K562 (cell line): ENCODE data around the gene BRD4. TPM values are rescaled to one million over a fixed set of nuclear protein-coding genes. Genes with fewer than 3 reads are reported as not detected.

ENCODE experiments used
- ATAC-seq: fragments of 200-7000 bp; cut with Tn5 transposase; 3 replicates; pipeline ENCODE4 v1.9.1; 2020; ENCODE audit warnings: moderate library complexity
- BruUV-seq: library from RNA; stranded (reverse); fragments of 400-500 nt; replicated peaks from 2 replicates; lab custom pipeline; 2021; lab: Mats Ljungman, UMichigan
- CTCF ChIA-PET: fragments of 300-600 bp; formaldehyde crosslinking; extraction: SDS; loops from one replicate; lab custom pipeline; 2021; ENCODE audit warnings: low intra/inter-chr PET ratio; lab: Yijun Ruan, JAX
- POLR2A ChIA-PET: fragments of 300-600, 350-650 bp; sonication (Branson Sonifier 250); formaldehyde crosslinking; extraction: SDS; loops from one replicate; lab custom pipeline; 2021; ENCODE audit warnings: antibody characterized with exemption, inconsistent platforms; lab: Yijun Ruan, JAX
- DNase-seq, 4 experiments: peaks; one replicate each; pipeline versions ENCODE4 v3.0.0 to v3.0.0-alpha.2; 2011 to 2018; ENCODE audit warnings: low spot score in 3 of 4, mixed read lengths in 3 of 4; ENCODE audit errors: extremely low read depth in 1 of 4
- FAIRE-seq: peaks from 2 replicates; lab custom pipeline; 2011; peaks lifted over from hg19 to GRCh38; lab: Jason Lieb, UNC
- H2AFZ ChIP-seq: 2 replicates; pipeline ENCODE4 v1.6.0; 2011; ENCODE audit warnings: low read depth, low read length, control low read depth, inconsistent platforms
- H3K27ac ChIP-seq: fragments of 200-600 bp; 3 replicates; pipeline ENCODE4 v1.8.0; 2011; ENCODE audit warnings: low read depth, mild to moderate bottlenecking, control low read depth, inconsistent platforms, low read length, moderate library complexity, mixed read lengths; ENCODE audit errors: extremely low read depth
- H3K27me3 ChIP-seq, 2 experiments: fragments of 300-600 bp in 1 of 2; 2 replicates in 1 of 2; 3 replicates in 1 of 2; pipeline versions ENCODE4 v1.6.0 to v1.8.0; 2011; ENCODE audit warnings: inconsistent platforms in 2 of 2, low read length in 2 of 2, mild to moderate bottlenecking in 1 of 2, mixed read lengths in 1 of 2, moderate library complexity in 1 of 2; ENCODE audit not compliant: control insufficient read depth in 2 of 2, insufficient read depth in 2 of 2
- H3K36me3 ChIP-seq: fragments of 300-600 bp; 3 replicates; pipeline ENCODE4 v1.8.0; 2011; ENCODE audit warnings: mild to moderate bottlenecking, low read length, inconsistent platforms; ENCODE audit not compliant: control insufficient read depth, insufficient read depth
- H3K4me1 ChIP-seq, 2 experiments: fragments of 200-600 bp in 1 of 2; replicated peaks in 1 of 2; 2 replicates in 1 of 2; 3 replicates in 1 of 2; pipeline versions ENCODE4 v1.5.1 to v1.8.0; 2011; ENCODE audit warnings: inconsistent platforms in 2 of 2, low read length in 2 of 2, mild to moderate bottlenecking in 1 of 2, mixed read lengths in 1 of 2, moderate library complexity in 1 of 2; ENCODE audit not compliant: control insufficient read depth in 2 of 2, insufficient read depth in 2 of 2
- H3K4me2 ChIP-seq: 2 replicates; pipeline ENCODE4 v1.6.1; 2011; ENCODE audit warnings: low read length, control low read depth, inconsistent platforms, mixed read lengths; ENCODE audit not compliant: insufficient read depth
- H3K4me3 ChIP-seq: fragments of 200-600 bp; sonication (generic), shearing (Covaris generic); 2 replicates; pipeline ENCODE4 v1.5.1; 2016; ENCODE audit warnings: control low read depth, inconsistent platforms
- H3K79me2 ChIP-seq: fragments of 200-600 bp; 3 replicates; pipeline ENCODE4 v1.8.0; 2011; ENCODE audit warnings: low read length, inconsistent platforms; ENCODE audit not compliant: control insufficient read depth, insufficient read depth
- H3K9ac ChIP-seq, 2 experiments: 2 replicates each; pipeline versions ENCODE4 v1.6.0 to v1.6.1; 2011; ENCODE audit warnings: low read depth in 2 of 2, low read length in 2 of 2, control low read depth in 1 of 2, inconsistent platforms in 1 of 2, mild to moderate bottlenecking in 1 of 2, mixed read lengths in 1 of 2; ENCODE audit not compliant: insufficient read depth in 1 of 2
- H3K9me1 ChIP-seq: one replicate; pipeline ENCODE4 v1.6.0; 2011; ENCODE audit warnings: inconsistent platforms, mild to moderate bottlenecking, low read length, moderate library complexity; ENCODE audit not compliant: control insufficient read depth, insufficient read depth
- H3K9me3 ChIP-seq: replicated peaks from 2 replicates; pipeline ENCODE4 v1.5.1; 2011; ENCODE audit warnings: low read depth, low read length, inconsistent platforms; ENCODE audit not compliant: control insufficient read depth, insufficient read depth
- H4K20me1 ChIP-seq: replicated peaks from 2 replicates; pipeline ENCODE4 v1.6.1; 2011; ENCODE audit warnings: low read length, inconsistent platforms, mixed read lengths; ENCODE audit not compliant: control insufficient read depth, insufficient read depth
- FOXK2 ChIP-seq, 2 experiments: fragments of 450-650 bp; IDR thresholded peaks in 1 of 2; conservative IDR thresholded peaks in 1 of 2; 2 replicates each; pipeline ENCODE4 v1.6.1; 2016; ENCODE audit warnings: low read depth in 2 of 2, mild to moderate bottlenecking in 1 of 2
- RBM25 ChIP-seq: fragments of 200-400 bp; formaldehyde crosslinking; IDR thresholded peaks from 2 replicates; pipeline ENCODE4 v1.6.1; 2018; ENCODE audit warnings: low read length, low read depth, moderate library complexity; ENCODE audit not compliant: severe bottlenecking
- TCFL5 ChIP-seq: fragments of 250-450 bp; sonication (Bioruptor Pico); conservative IDR thresholded peaks from 2 replicates; pipeline ENCODE4 v1.6.1; 2021; ENCODE audit warnings: mild to moderate bottlenecking, moderate library complexity, matching md5 sums
- ZNF253 ChIP-seq: fragments of 250-450 bp; sonication (Bioruptor Pico); conservative IDR thresholded peaks from 2 replicates; pipeline ENCODE4 v1.6.1; 2021; ENCODE audit warnings: mild to moderate bottlenecking
- ZNF316 ChIP-seq: fragments of 450-650 bp; IDR thresholded peaks from 2 replicates; pipeline ENCODE4 v1.6.1; 2016
- ZNF717 ChIP-seq: fragments of 250-450 bp; sonication (Bioruptor Pico); IDR thresholded peaks from 2 replicates; pipeline ENCODE4 v1.5.0; 2021
- WGBS: fragments of 100-300 bp; shearing (Covaris generic); methylation state at CpG from one replicate; pipeline ENCODE4 v1.1.6; 2016; ENCODE audit warnings: low coverage, mixed read lengths; ENCODE audit not compliant: insufficient coverage; ENCODE audit errors: missing lambda C conversion rate; 5-methylcytosine and 5-hydroxymethylcytosine counted together
- in situ Hi-C: fragments of 300-500 bp; cut with MboI; formaldehyde crosslinking; loops from 4 replicates; pipeline ENCODE4 v1.15.0; 2018; ENCODE audit warnings: inconsistent platforms, mixed read lengths
- intact Hi-C: fragments of 100-400 bp; cut with micrococcal nuclease; formaldehyde crosslinking; loops from 2 replicates; pipeline ENCODE4 v1.14.2; 2022
- polyA plus RNA-seq, 8 experiments: library from polyadenylated mRNA; depleted of rRNA in 4 of 8; stranded (reverse) in 5 of 8; unstranded in 3 of 8; fragments of >200 nt; fragmentation: Nextera tagmentation in 2 of 8; fragmentation: Illumina TruSeq in 1 of 8; extraction: Ambion mirVana in 2 of 8; extraction: Trizol in 1 of 8; gene quantifications; 2 replicates each; pipeline versions ENCODE4 v1.2.1 to v1.2.3, GENCODE V29; 2011 to 2014; ENCODE audit warnings: inconsistent platforms in 1 of 8, missing spikeins in 1 of 8
- total RNA-seq, 7 experiments: library from RNA; depleted of rRNA in 6 of 7; stranded (reverse); fragments of >200 nt in 6 of 7; fragmentation: Illumina TruSeq in 2 of 7; extraction: Trizol in 2 of 7; gene quantifications; 2 replicates each; pipeline versions ENCODE4 v1.2.1 to v1.2.3, GENCODE V29; 2011 to 2021; ENCODE audit warnings: low replicate concordance in 1 of 7
- TF ChIP-seq, protein P1 (sequence below): sonication (generic); formaldehyde crosslinking; IDR thresholded peaks from 2 replicates; pipeline ENCODE4 v1.9.0; 2022; ENCODE audit warnings: mild to moderate bottlenecking, missing genetic modification reagents
- TF ChIP-seq, protein P2 (sequence below): sonication (generic); formaldehyde crosslinking; IDR thresholded peaks from 2 replicates; pipeline ENCODE4 v1.8.1; 2023; ENCODE audit warnings: mild to moderate bottlenecking, missing genetic modification reagents
- TF ChIP-seq, protein P3 (sequence below): conservative IDR thresholded peaks from 2 replicates; pipeline ENCODE4 v1.6.1; 2011; ENCODE audit warnings: low read depth, mild to moderate bottlenecking, low read length; ENCODE audit not compliant: control insufficient read depth

BRD4 gene
- total and polyA plus RNA-seq, 9 of the 15 experiments (the other 6 are each of a cell fraction or from before 2014, with no cell fraction given): 1.8 to 105 (median 15.6) TPM

GRCh38 chr19:15263361-15263985 is 68.9 kb downstream of the BRD4 start:
- intact Hi-C loops: loop anchor here (5.0 kb wide), 2 partner anchors 86 to 294 kb away; no protein-coding TSS in a partner anchor
- no peak overlapping the region for H3K4me2 ChIP-seq
- TF ChIP-seq, protein P1, sequence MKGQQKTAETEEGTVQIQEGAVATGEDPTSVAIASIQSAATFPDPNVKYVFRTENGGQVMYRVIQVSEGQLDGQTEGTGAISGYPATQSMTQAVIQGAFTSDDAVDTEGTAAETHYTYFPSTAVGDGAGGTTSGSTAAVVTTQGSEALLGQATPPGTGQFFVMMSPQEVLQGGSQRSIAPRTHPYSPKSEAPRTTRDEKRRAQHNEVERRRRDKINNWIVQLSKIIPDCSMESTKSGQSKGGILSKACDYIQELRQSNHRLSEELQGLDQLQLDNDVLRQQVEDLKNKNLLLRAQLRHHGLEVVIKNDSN (CRISPR knock-in tag): 0 out of 2 replicates have a peak, but pooled peaks have one; percentile 8
- TF ChIP-seq TCFL5 (CRISPR knock-in tag) (no peak), ZNF316 (no peak), ZNF717 (CRISPR knock-in tag) (no peak), FOXK2 (conservative IDR thresholded peaks at IDR 0.05 in 1 of 2, IDR thresholded peaks at IDR 0.05 in 1 of 2; ENCODE audit: low read depth in 2 of 2) (no peak), RBM25 (no peak), ZNF253 (CRISPR knock-in tag) (no peak)
- TF ChIP-seq, protein P2, sequence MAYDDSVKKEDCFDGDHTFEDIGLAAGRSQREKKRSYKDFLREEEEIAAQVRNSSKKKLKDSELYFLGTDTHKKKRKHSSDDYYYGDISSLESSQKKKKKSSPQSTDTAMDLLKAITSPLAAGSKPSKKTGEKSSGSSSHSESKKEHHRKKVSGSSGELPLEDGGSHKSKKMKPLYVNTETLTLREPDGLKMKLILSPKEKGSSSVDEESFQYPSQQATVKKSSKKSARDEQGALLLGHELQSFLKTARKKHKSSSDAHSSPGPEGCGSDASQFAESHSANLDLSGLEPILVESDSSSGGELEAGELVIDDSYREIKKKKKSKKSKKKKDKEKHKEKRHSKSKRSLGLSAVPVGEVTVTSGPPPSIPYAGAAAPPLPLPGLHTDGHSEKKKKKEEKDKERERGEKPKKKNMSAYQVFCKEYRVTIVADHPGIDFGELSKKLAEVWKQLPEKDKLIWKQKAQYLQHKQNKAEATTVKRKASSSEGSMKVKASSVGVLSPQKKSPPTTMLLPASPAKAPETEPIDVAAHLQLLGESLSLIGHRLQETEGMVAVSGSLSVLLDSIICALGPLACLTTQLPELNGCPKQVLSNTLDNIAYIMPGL (CRISPR knock-in tag): no peak
- TF ChIP-seq, protein P3, sequence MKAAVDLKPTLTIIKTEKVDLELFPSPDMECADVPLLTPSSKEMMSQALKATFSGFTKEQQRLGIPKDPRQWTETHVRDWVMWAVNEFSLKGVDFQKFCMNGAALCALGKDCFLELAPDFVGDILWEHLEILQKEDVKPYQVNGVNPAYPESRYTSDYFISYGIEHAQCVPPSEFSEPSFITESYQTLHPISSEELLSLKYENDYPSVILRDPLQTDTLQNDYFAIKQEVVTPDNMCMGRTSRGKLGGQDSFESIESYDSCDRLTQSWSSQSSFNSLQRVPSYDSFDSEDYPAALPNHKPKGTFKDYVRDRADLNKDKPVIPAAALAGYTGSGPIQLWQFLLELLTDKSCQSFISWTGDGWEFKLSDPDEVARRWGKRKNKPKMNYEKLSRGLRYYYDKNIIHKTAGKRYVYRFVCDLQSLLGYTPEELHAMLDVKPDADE: no peak
- no TSS peak for BruUV-seq
- H3K27me3 ChIP-seq: no peaks in the 10 kb centered on the region
- H3K4me3 ChIP-seq: no peak overlapping the region
- H3K9me3 ChIP-seq: no peaks in the 10 kb centered on the region
- no peak overlapping the region for H2AFZ ChIP-seq
- in situ Hi-C loops: no loop called here
- H3K36me3 ChIP-seq: peaks cover 100% of the 10 kb centered on the region
- peaks cover 18% of the 10 kb centered on the region for H3K79me2 ChIP-seq
- FAIRE-seq: no peak
- peaks cover 2% of the 10 kb centered on the region for H3K9me1 ChIP-seq
- ATAC-seq: no peak
- POLR2A ChIA-PET: no interaction called here
- WGBS: 90% methylated on average over 12 of the region's 13 CpGs
- no peak overlapping the region for H3K27ac ChIP-seq
- peaks cover 33% of the 10 kb centered on the region for H4K20me1 ChIP-seq
- peaks cover 0 to 6% of the 10 kb centered on the region in 2 experiments; a peak in 2 of 5 replicates for H3K4me1 ChIP-seq
- CTCF ChIA-PET: interaction anchor here (0.7 to 1.8 kb wide), 2 partner anchors 156 to 292 kb away, joined by 3 to 11 read pairs; no protein-coding TSS in a partner anchor
- no peak overlapping the region for H3K9ac ChIP-seq
- no peak for DNase-seq
